GM12878 (cell line): ENCODE results near the gene SPTAN1. TPM values are rescaled to one million over a fixed set of nuclear protein-coding genes. Genes with fewer than 3 reads are reported as not detected.

Experiments
- ATAC-seq: fragments of 200-7000 bp; cut with Tn5 transposase; 3 replicates; pipeline ENCODE4 v1.9.1; 2020; ENCODE audit warnings: mild to moderate bottlenecking, moderate library complexity
- BruUV-seq: library from RNA; stranded (reverse); fragments of 400-500 nt; replicated peaks from 2 replicates; lab custom pipeline; 2021; lab: Mats Ljungman, UMichigan
- CTCF ChIA-PET: fragments of 300-600 bp; sonication (Branson Sonifier 250); formaldehyde crosslinking; extraction: SDS; loops from one replicate; lab custom pipeline; 2021; ENCODE audit warnings: inconsistent platforms; lab: Yijun Ruan, JAX
- POLR2A ChIA-PET: fragments of 350-600 bp; formaldehyde crosslinking; extraction: SDS; loops from one replicate; lab custom pipeline; 2021; ENCODE audit warnings: inconsistent platforms; lab: Charles Lee
- RAD21 ChIA-PET: fragments of 300-600 bp; sonication (Branson Sonifier 250); formaldehyde crosslinking; loops from one replicate; lab custom pipeline; 2023; ENCODE audit warnings: antibody characterized with exemption; ENCODE audit not compliant: unreplicated experiment; lab: Charles Lee
- SMC1A ChIA-PET: fragments of 300-600 bp; sonication (Branson Sonifier 250); formaldehyde crosslinking; loops from one replicate; lab custom pipeline; 2023; ENCODE audit not compliant: unreplicated experiment, uncharacterized antibody; lab: Charles Lee
- DNase-seq: peaks from one replicate; pipeline ENCODE4 v3.0.0-alpha.2; 2011; ENCODE audit warnings: low read depth, low spot score
- FAIRE-seq: peaks from 3 replicates; lab custom pipeline; 2011; peaks lifted over from hg19 to GRCh38; lab: Jason Lieb, UNC
- H2AFZ ChIP-seq: 2 replicates; pipeline ENCODE4 v1.6.0; 2011; ENCODE audit warnings: low read depth, low read length, control low read depth; ENCODE audit not compliant: control insufficient read depth
- H3K27ac ChIP-seq: 2 replicates; pipeline ENCODE4 v1.5.1; 2011; ENCODE audit warnings: control low read depth; ENCODE audit not compliant: control insufficient read depth, insufficient read depth
- H3K27me3 ChIP-seq, 2 experiments: replicated peaks in 1 of 2; 2 replicates each; pipeline versions ENCODE4 v1.6.0 to v1.6.1; 2011; ENCODE audit warnings: low read length in 1 of 2; ENCODE audit not compliant: control insufficient read depth in 2 of 2, insufficient read depth in 2 of 2
- H3K36me3 ChIP-seq, 2 experiments: 2 replicates each; pipeline ENCODE4 v1.5.1; 2011; ENCODE audit warnings: low read length in 1 of 2; ENCODE audit not compliant: control insufficient read depth in 2 of 2, insufficient read depth in 2 of 2
- H3K4me1 ChIP-seq: 2 replicates; pipeline ENCODE4 v1.6.1; 2011; ENCODE audit warnings: mild to moderate bottlenecking, low read length, moderate library complexity, mixed read lengths; ENCODE audit not compliant: control insufficient read depth, insufficient read depth
- H3K4me2 ChIP-seq: 2 replicates; pipeline ENCODE4 v1.6.0; 2011; ENCODE audit warnings: control low read depth; ENCODE audit not compliant: control insufficient read depth, insufficient read depth
- H3K4me3 ChIP-seq: fragments of 200-600 bp; sonication (generic); 2 replicates; pipeline ENCODE4 v1.5.1; 2016
- H3K79me2 ChIP-seq: 2 replicates; pipeline ENCODE4 v1.6.0; 2011; ENCODE audit warnings: low read length; ENCODE audit not compliant: control insufficient read depth, insufficient read depth
- H3K9ac ChIP-seq: 2 replicates; pipeline ENCODE4 v1.8.0; 2011; ENCODE audit warnings: low read length, control low read depth, mixed read lengths; ENCODE audit not compliant: control insufficient read depth, insufficient read depth
- H3K9me3 ChIP-seq: replicated peaks from 3 replicates; pipeline ENCODE4 v1.5.1; 2011; ENCODE audit warnings: mild to moderate bottlenecking, low read length; ENCODE audit not compliant: control insufficient read depth, insufficient read depth
- H4K20me1 ChIP-seq: 2 replicates; pipeline ENCODE4 v1.6.0; 2011; ENCODE audit not compliant: control insufficient read depth, insufficient read depth
- BACH1 ChIP-seq: fragments of 450-650 bp; IDR thresholded peaks from 2 replicates; pipeline ENCODE4 v1.6.1; 2017; ENCODE audit warnings: mild to moderate bottlenecking, borderline replicate concordance
- CBX3 ChIP-seq: fragments of 200-600 bp; sonication (generic); IDR thresholded peaks from 2 replicates; pipeline ENCODE4 v1.6.1; 2016; ENCODE audit warnings: low read depth, borderline replicate concordance
- EGR1 ChIP-seq, 2 experiments: IDR thresholded peaks; 1 replicate in 1 of 2; 2 replicates in 1 of 2; pipeline ENCODE4 v1.6.1; 2011 to 2012; ENCODE audit warnings: low read depth in 2 of 2, low read length in 2 of 2, borderline replicate concordance in 1 of 2, mild to moderate bottlenecking in 1 of 2, moderate library complexity in 1 of 2
- FOS ChIP-seq: IDR thresholded peaks from 3 replicates; pipeline ENCODE4 v1.6.1; 2011; ENCODE audit warnings: borderline replicate concordance; ENCODE audit not compliant: insufficient read length; ENCODE audit errors: extremely low read depth
- IRF3 ChIP-seq: fragments of 450-650 bp; IDR thresholded peaks from 2 replicates; pipeline ENCODE4 v1.6.1; 2014; ENCODE audit warnings: mild to moderate bottlenecking
- MLLT1 ChIP-seq: fragments of 450-650 bp; IDR thresholded peaks from 2 replicates; pipeline ENCODE4 v1.6.1; 2016; ENCODE audit warnings: mild to moderate bottlenecking
- NFYA ChIP-seq: IDR thresholded peaks from 2 replicates; pipeline ENCODE4 v1.6.1; 2011; ENCODE audit warnings: low read depth, mild to moderate bottlenecking, low read length, improper control_type of control experiment, borderline replicate concordance
- NR2F1 ChIP-seq: fragments of 450-650 bp; conservative IDR thresholded peaks from 2 replicates; pipeline ENCODE4 v1.6.1; 2017; ENCODE audit warnings: mild to moderate bottlenecking
- NRF1 ChIP-seq: conservative IDR thresholded peaks from 2 replicates; pipeline ENCODE4 v1.6.1; 2011; ENCODE audit warnings: mild to moderate bottlenecking, low read depth, low read length, improper control_type of control experiment
- POU2F2 ChIP-seq: IDR thresholded peaks from 3 replicates; pipeline ENCODE4 v1.6.1; 2011; ENCODE audit warnings: low read depth, mild to moderate bottlenecking, low read length, borderline replicate concordance
- RUNX3 ChIP-seq: IDR thresholded peaks from 2 replicates; pipeline ENCODE4 v1.6.1; 2012; ENCODE audit warnings: low read length, inconsistent platforms
- SP1 ChIP-seq: IDR thresholded peaks from one replicate; pipeline ENCODE4 v1.6.1; 2011; ENCODE audit warnings: low read depth, low read length
- STAT1 ChIP-seq: fragments of 450-650 bp; conservative IDR thresholded peaks from 2 replicates; pipeline ENCODE4 v1.6.1; 2014; ENCODE audit warnings: antibody characterized with exemption, mild to moderate bottlenecking
- ZNF384 ChIP-seq: IDR thresholded peaks from 2 replicates; pipeline ENCODE4 v1.6.1; 2012; ENCODE audit warnings: low read depth, mild to moderate bottlenecking, low read length, improper control_type of control experiment, borderline replicate concordance
- WGBS: methylation state at CpG from one replicate; pipeline ENCODE4 v1.1.6; 2016; ENCODE audit warnings: low lambda C conversion rate; ENCODE audit not compliant: insufficient replicate concordance, insufficient coverage; ENCODE audit errors: missing lambda C conversion rate; 5-methylcytosine and 5-hydroxymethylcytosine counted together
- in situ Hi-C: fragments of 300-500 bp; cut with MboI; formaldehyde crosslinking; loops from 9 replicates; pipeline ENCODE4 v1.14.3; 2018; ENCODE audit warnings: mixed read lengths
- intact Hi-C: fragments of 100-400 bp; cut with micrococcal nuclease; formaldehyde crosslinking; loops from one replicate; pipeline ENCODE4 v1.14.2; 2022; ENCODE audit not compliant: unreplicated experiment
- polyA plus RNA-seq, 11 experiments: library from polyadenylated mRNA; depleted of rRNA in 4 of 11; unstranded in 6 of 11; stranded (reverse) in 5 of 11; fragments of >200 nt; fragmentation: Nextera tagmentation in 4 of 11; fragmentation: Illumina TruSeq in 1 of 11; extraction: Ambion mirVana in 4 of 11; extraction: Trizol in 1 of 11; gene quantifications; 1 replicate in 1 of 11; 2 replicates in 10 of 11; pipeline versions ENCODE4 v1.2.1 to v1.2.3, GENCODE V29; 2011 to 2016; ENCODE audit warnings: inconsistent platforms in 2 of 11, missing spikeins in 2 of 11, low read depth in 1 of 11
- total RNA-seq, 4 experiments: library from RNA; depleted of rRNA in 3 of 4; stranded (reverse); fragments of >200 nt in 3 of 4; fragmentation: Illumina TruSeq in 1 of 4; extraction: Trizol in 1 of 4; gene quantifications; 2 replicates each; pipeline versions ENCODE4 v1.2.1 to v1.2.3, GENCODE V29; 2013 to 2021
- TF ChIP-seq, protein P1 (sequence below): fragments of 150-350 bp; IDR thresholded peaks from 2 replicates; pipeline ENCODE4 v1.6.1; 2016; ENCODE audit warnings: low read depth, low read length

The SPTAN1 gene
- total and polyA plus RNA-seq, 10 of the 15 experiments (the other 5 are each of a cell fraction or from before 2014, with no cell fraction given): 18.7 to 156 (median 73.6) TPM

GRCh38 chr9:128554155-128554862 lies 1.9 kb downstream of the SPTAN1 start (continued):
- 0 out of 2 replicates have a peak, but pooled peaks have one; percentile 27 for TF ChIP-seq STAT1
- TF ChIP-seq EGR1 (IDR thresholded peaks at IDR 0.05; ENCODE audit: borderline replicate concordance in 1 of 2, low read depth in 2 of 2, low read length in 2 of 2): peak in 1 of 2 experiments; percentile 60; a peak in 2 of 3 replicates
- no peak for TF ChIP-seq NFYA
- TF ChIP-seq RUNX3: 0 out of 2 replicates have a peak, but pooled peaks have one; percentile 6

- H3K79me2 ChIP-seq: peaks cover 50% of the 10 kb centered on the region
- no TSS peak for BruUV-seq
- ChIA-PET POLR2A (interaction anchor here (0.6 to 1.3 kb wide), 5 partner anchors 19 to 193 kb away, joined by 3 to 10 read pairs (median 3); no protein-coding TSS in a partner anchor), RAD21 (interaction anchor here (1.0 to 1.1 kb wide), 2 partner anchors 17 to 43 kb away, joined by 3 to 5 read pairs; no protein-coding TSS in a partner anchor), SMC1A (interaction anchor here (0.9 to 1.5 kb wide), 2 partner anchors 15 to 17 kb away, joined by 3 to 4 read pairs; no protein-coding TSS in a partner anchor), CTCF (interaction anchor here (0.9 to 1.6 kb wide), 4 partner anchors 10 to 193 kb away, joined by 3 to 9 read pairs (median 4); no protein-coding TSS in a partner anchor)
- 75% methylated on average over 9 of the region's 9 CpGs for WGBS
- no peak overlapping the region for H2AFZ ChIP-seq
- no peaks in the 10 kb centered on the region for H3K27me3 ChIP-seq
- peak overlapping the region; percentile 30; the same call in 1 of the 2 replicates for H3K4me2 ChIP-seq
- no peak overlapping the region for H3K27ac ChIP-seq
- H3K4me1 ChIP-seq: peaks cover 30% of the 10 kb centered on the region
- no peak for FAIRE-seq
- no peak for DNase-seq
- no peaks in the 10 kb centered on the region for H3K36me3 ChIP-seq
- in situ Hi-C loops: no loop called here
- H3K9me3 ChIP-seq: no peaks in the 10 kb centered on the region
- no peak for ATAC-seq
- intact Hi-C loops: loop anchor here (10.0 kb wide), 1 partner anchor 130 kb away; the partner anchor contains the start of gene SET
- H4K20me1 ChIP-seq: no peaks in the 10 kb centered on the region
- H3K4me3 ChIP-seq: peak overlapping the region; percentile 92
- peak overlapping the region; percentile 32; the same call in 1 of the 2 replicates for H3K9ac ChIP-seq
- TF ChIP-seq CBX3: no peak
- no peak for TF ChIP-seq SP1
- no peak for TF ChIP-seq BACH1
- no peak for TF ChIP-seq FOS
- TF ChIP-seq MLLT1: no peak
- TF ChIP-seq NR2F1: no peak
- no peak for TF ChIP-seq NRF1
- TF ChIP-seq, protein P1, sequence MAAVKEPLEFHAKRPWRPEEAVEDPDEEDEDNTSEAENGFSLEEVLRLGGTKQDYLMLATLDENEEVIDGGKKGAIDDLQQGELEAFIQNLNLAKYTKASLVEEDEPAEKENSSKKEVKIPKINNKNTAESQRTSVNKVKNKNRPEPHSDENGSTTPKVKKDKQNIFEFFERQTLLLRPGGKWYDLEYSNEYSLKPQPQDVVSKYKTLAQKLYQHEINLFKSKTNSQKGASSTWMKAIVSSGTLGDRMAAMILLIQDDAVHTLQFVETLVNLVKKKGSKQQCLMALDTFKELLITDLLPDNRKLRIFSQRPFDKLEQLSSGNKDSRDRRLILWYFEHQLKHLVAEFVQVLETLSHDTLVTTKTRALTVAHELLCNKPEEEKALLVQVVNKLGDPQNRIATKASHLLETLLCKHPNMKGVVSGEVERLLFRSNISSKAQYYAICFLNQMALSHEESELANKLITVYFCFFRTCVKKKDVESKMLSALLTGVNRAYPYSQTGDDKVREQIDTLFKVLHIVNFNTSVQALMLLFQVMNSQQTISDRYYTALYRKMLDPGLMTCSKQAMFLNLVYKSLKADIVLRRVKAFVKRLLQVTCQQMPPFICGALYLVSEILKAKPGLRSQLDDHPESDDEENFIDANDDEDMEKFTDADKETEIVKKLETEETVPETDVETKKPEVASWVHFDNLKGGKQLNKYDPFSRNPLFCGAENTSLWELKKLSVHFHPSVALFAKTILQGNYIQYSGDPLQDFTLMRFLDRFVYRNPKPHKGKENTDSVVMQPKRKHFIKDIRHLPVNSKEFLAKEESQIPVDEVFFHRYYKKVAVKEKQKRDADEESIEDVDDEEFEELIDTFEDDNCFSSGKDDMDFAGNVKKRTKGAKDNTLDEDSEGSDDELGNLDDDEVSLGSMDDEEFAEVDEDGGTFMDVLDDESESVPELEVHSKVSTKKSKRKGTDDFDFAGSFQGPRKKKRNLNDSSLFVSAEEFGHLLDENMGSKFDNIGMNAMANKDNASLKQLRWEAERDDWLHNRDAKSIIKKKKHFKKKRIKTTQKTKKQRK: no peak
- TF ChIP-seq ZNF384: no peak
- no peak for TF ChIP-seq POU2F2
- TF ChIP-seq IRF3: no peak
Observed at GRCh38 chr9:128555180-128555721, 2.9 kb downstream of the SPTAN1 start.
